DOHH2 (cell line): Measurements from ENCODE around the gene WFIKKN2.

ENCODE experiments used
- EZH2phosphoT487 ChIP-seq: fragments of 200-600 bp; sonication (generic); IDR thresholded peaks from 2 replicates; pipeline ENCODE4 v1.6.1; 2017; ENCODE audit warnings: borderline replicate concordance, mild to moderate bottlenecking, antibody characterized with exemption, low read length, moderate library complexity, mixed read lengths
- TF ChIP-seq, protein P1 (sequence below): fragments of 200-600 bp; sonication (generic); IDR thresholded peaks from one replicate; pipeline ENCODE4 v1.5.1; 2014; ENCODE audit warnings: antibody characterized with exemption, mild to moderate bottlenecking, low read depth, low read length; ENCODE audit not compliant: poor library complexity, severe bottlenecking

DNA sequence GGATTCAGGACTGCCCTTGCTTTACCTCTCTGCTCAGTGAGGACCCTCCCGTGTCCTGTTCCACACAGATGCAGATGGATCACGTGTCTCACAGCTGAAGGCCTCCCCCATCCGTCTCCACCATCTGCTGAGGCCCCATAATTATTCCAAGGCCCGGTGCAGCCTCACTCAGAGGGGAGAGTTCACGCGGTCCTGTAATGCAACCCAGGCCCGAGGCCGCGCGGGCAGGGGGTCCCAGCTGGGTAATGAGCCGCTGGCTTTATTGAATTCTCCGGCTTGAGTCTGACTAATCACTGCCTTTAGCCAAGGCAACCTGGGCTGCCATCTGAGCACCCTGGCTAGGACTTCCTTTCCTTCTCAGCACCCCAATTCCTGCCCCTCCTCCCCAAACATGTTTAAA, 4.4 kb upstream of the WFIKKN2 start:
- no peak for TF ChIP-seq EZH2phosphoT487
- TF ChIP-seq, protein P1, sequence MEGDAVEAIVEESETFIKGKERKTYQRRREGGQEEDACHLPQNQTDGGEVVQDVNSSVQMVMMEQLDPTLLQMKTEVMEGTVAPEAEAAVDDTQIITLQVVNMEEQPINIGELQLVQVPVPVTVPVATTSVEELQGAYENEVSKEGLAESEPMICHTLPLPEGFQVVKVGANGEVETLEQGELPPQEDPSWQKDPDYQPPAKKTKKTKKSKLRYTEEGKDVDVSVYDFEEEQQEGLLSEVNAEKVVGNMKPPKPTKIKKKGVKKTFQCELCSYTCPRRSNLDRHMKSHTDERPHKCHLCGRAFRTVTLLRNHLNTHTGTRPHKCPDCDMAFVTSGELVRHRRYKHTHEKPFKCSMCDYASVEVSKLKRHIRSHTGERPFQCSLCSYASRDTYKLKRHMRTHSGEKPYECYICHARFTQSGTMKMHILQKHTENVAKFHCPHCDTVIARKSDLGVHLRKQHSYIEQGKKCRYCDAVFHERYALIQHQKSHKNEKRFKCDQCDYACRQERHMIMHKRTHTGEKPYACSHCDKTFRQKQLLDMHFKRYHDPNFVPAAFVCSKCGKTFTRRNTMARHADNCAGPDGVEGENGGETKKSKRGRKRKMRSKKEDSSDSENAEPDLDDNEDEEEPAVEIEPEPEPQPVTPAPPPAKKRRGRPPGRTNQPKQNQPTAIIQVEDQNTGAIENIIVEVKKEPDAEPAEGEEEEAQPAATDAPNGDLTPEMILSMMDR: no peak
